ENCODE data around the gene POR. TPM values are rescaled to one million over a fixed set of nuclear protein-coding genes. Genes with fewer than 3 reads are reported as not detected.

The POR gene
- total and polyA plus RNA-seq, 2 of the 13 experiments (the other 11 are each of a cell fraction or from before 2014, with no cell fraction given): 145 to 266 TPM

GRCh38 chr7:75878769-75879611 lies 36.0 kb upstream of the POR start, which contains the start of gene RHBDD2 (continued):
- TF ChIP-seq ZNF292 (CRISPR knock-in tag; IDR thresholded peaks at IDR 0.05; ENCODE audit: borderline replicate concordance, low read depth) (no peak), REL (CRISPR knock-in tag; conservative IDR thresholded peaks at IDR 0.05) (no peak), CCAR2 (optimal IDR thresholded peaks at IDR 0.05; ENCODE audit: low read depth, low read length) (no peak), HHEX (CRISPR knock-in tag; IDR thresholded peaks at IDR 0.05) (no peak), ZUFSP (CRISPR knock-in tag; IDR thresholded peaks at IDR 0.05; ENCODE audit: borderline replicate concordance) (no peak), ZNF136 (CRISPR knock-in tag; IDR thresholded peaks at IDR 0.05; ENCODE audit: low read depth) (0 out of 2 replicates have a peak, but pooled peaks have one; percentile 31), ZNF746 (CRISPR knock-in tag; IDR thresholded peaks at IDR 0.05) (0 out of 2 replicates have a peak, but pooled peaks have one; percentile 23), ZNF768 (CRISPR knock-in tag; IDR thresholded peaks at IDR 0.05) (peak; percentile 66; the same call in 1 of the 2 replicates), ZKSCAN1 (IDR thresholded peaks at IDR 0.05; ENCODE audit: low read length) (no peak), GATA4 (IDR thresholded peaks at IDR 0.05; ENCODE audit: borderline replicate concordance, low read depth) (no peak), TOE1 (CRISPR knock-in tag; IDR thresholded peaks at IDR 0.05) (no peak), ZNF577 (CRISPR knock-in tag; IDR thresholded peaks at IDR 0.05; ENCODE audit: borderline replicate concordance, low read depth) (no peak), AFF4 (CRISPR knock-in tag; IDR thresholded peaks at IDR 0.05) (no peak), CERS6 (CRISPR knock-in tag; IDR thresholded peaks at IDR 0.05) (no peak), ZNF225 (CRISPR knock-in tag; IDR thresholded peaks at IDR 0.05) (0 out of 2 replicates have a peak, but pooled peaks have one; percentile 31)
